ENCODE measurements around the gene DPH5.
"Not testable (repeated sequence)": the region's sequence is repeated elsewhere in the genome, so short reads cannot be mapped to it uniquely, and the experiment has no call there.

DPH5 gene

GRCh38 chr1:100960098-100960497 is 65.5 kb downstream of the DPH5 start:
- no peak overlapping the region for H3K4me3 ChIP-seq (ENCODE audit: low read depth, low read length)
- TF ChIP-seq CTCF (IDR thresholded peaks at IDR 0.05; ENCODE audit: low read depth, low read length) (no peak), POLR2A (IDR thresholded peaks at IDR 0.05; ENCODE audit: extremely low read depth, insufficient read length) (no peak), MYC (IDR thresholded peaks at IDR 0.05; ENCODE audit: low read depth, low read length) (no peak)
- TF ChIP-seq, protein P1, sequence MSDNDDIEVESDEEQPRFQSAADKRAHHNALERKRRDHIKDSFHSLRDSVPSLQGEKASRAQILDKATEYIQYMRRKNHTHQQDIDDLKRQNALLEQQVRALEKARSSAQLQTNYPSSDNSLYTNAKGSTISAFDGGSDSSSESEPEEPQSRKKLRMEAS (IDR thresholded peaks at IDR 0.05; ENCODE audit: low read depth, low read length) = no peak
- DNase-seq (ENCODE audit: low read depth) = no peak

- TF ChIP-seq, protein P1 (IDR thresholded peaks at IDR 0.05; ENCODE audit: low read depth, low read length) = no peak
- TF ChIP-seq MYC (IDR thresholded peaks at IDR 0.05; ENCODE audit: low read depth, low read length) (no peak), CTCF (IDR thresholded peaks at IDR 0.05; ENCODE audit: low read depth, low read length) (no peak), POLR2A (IDR thresholded peaks at IDR 0.05; ENCODE audit: extremely low read depth, insufficient read length) (no peak)
- no peak overlapping the region for H3K4me3 ChIP-seq (ENCODE audit: low read depth, low read length)
- DNase-seq (ENCODE audit: low read depth) = no peak
Measured at GRCh38 chr1:100959502-100960060, 66.0 kb downstream of the DPH5 start.

- H3K4me3 ChIP-seq (ENCODE audit: low read depth, low read length) = no peak overlapping the region
- no peak for DNase-seq (ENCODE audit: low read depth)
- no peak for TF ChIP-seq CTCF (IDR thresholded peaks at IDR 0.05; ENCODE audit: low read depth, low read length)
- no peak for TF ChIP-seq POLR2A (IDR thresholded peaks at IDR 0.05; ENCODE audit: extremely low read depth, insufficient read length)
- TF ChIP-seq MYC (IDR thresholded peaks at IDR 0.05; ENCODE audit: low read depth, low read length) = no peak
- TF ChIP-seq, protein P1 (IDR thresholded peaks at IDR 0.05; ENCODE audit: low read depth, low read length) = no peak
Measured at GRCh38 chr1:100955322-100955721, 70.3 kb downstream of the DPH5 start.

GRCh38 chr1:100953960-100954730 is 71.4 kb downstream of the DPH5 start:
- DNase-seq (ENCODE audit: low read depth) = no peak
- H3K4me3 ChIP-seq (ENCODE audit: low read depth, low read length) = no peak overlapping the region
- TF ChIP-seq POLR2A (IDR thresholded peaks at IDR 0.05; ENCODE audit: extremely low read depth, insufficient read length) (no peak), CTCF (IDR thresholded peaks at IDR 0.05; ENCODE audit: low read depth, low read length) (no peak)

DNA sequence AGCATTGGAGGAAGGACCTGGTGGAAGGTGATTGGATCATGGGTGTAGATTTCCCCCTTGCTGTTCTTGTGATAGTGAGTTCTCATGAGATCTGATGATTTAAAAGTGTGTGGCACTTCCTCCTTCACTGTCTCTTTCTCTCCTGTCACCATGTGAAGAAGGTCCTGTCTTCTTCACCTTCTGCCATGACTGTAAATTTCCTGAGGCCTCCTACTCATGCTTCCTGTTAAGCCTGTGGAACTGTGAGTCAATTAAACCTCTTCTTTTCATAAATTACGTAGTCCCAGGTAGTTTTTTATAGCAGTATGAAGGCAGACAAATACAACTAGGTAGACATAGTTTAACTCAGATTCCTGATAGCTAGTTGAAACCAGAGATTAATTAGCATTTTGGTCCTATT is 72.6 kb downstream of the DPH5 start:
- not testable (repeated sequence) for DNase-seq (ENCODE audit: low read depth); H3K4me3 ChIP-seq (ENCODE audit: low read depth, low read length)

- DNase-seq (ENCODE audit: low read depth) = no peak
- TF ChIP-seq CTCF (IDR thresholded peaks at IDR 0.05; ENCODE audit: low read depth, low read length) = no peak
- TF ChIP-seq MYC (IDR thresholded peaks at IDR 0.05; ENCODE audit: low read depth, low read length) = no peak
- no peak for TF ChIP-seq POLR2A (IDR thresholded peaks at IDR 0.05; ENCODE audit: extremely low read depth, insufficient read length)
- TF ChIP-seq, protein P1 (IDR thresholded peaks at IDR 0.05; ENCODE audit: low read depth, low read length) = no peak
- H3K4me3 ChIP-seq (ENCODE audit: low read depth, low read length) = no peak overlapping the region
Measured at GRCh38 chr1:100952104-100952745, 73.4 kb downstream of the DPH5 start.

Measured in NB4 (cell line).